Neural cell (in vitro differentiated cells): Measurements from ENCODE around the gene INSIG2. TPM values are rescaled to one million over a fixed set of nuclear protein-coding genes. Genes with fewer than 3 reads are reported as not detected.
A peak's percentile ranks its signal among the peaks of the same experiment; 100 is the strongest.

Source experiments
- H2AFZ ChIP-seq: fragments of 200-600, 300-800 bp; sonication (generic), shearing (Covaris generic); 2 replicates; pipeline ENCODE4 v1.6.0; 2014; ENCODE audit warnings: low read depth, mild to moderate bottlenecking, antibody characterized with exemption, low read length, moderate library complexity
- H3F3A ChIP-seq: fragments of 200-600 bp; shearing (Covaris generic); 2 replicates; pipeline ENCODE4 v1.6.1; 2016; ENCODE audit warnings: mild to moderate bottlenecking, moderate library complexity, mixed read lengths, antibody characterized with exemption, low read length; ENCODE audit not compliant: insufficient read depth, poor library complexity, severe bottlenecking
- H3K27ac ChIP-seq: fragments of 200-600, 300-800 bp; sonication (generic), shearing (Covaris generic); 2 replicates; pipeline ENCODE4 v1.5.1; 2014; ENCODE audit warnings: mild to moderate bottlenecking, low read length, moderate library complexity
- H3K27me3 ChIP-seq: fragments of 300-800, 200-600 bp; sonication (generic), shearing (Covaris generic); 2 replicates; pipeline ENCODE4 v1.6.0; 2014; ENCODE audit warnings: mild to moderate bottlenecking, low read depth, low read length, moderate library complexity; ENCODE audit not compliant: insufficient read depth
- H3K36me3 ChIP-seq: fragments of 300-800, 200-600 bp; sonication (generic), shearing (Covaris generic); 2 replicates; pipeline ENCODE4 v1.5.1; 2014; ENCODE audit warnings: mild to moderate bottlenecking, antibody characterized with exemption, low read length, moderate library complexity; ENCODE audit not compliant: insufficient read depth
- H3K4me2 ChIP-seq: fragments of 300-800, 200-600 bp; sonication (generic), shearing (Covaris generic); 2 replicates; pipeline ENCODE4 v1.6.0; 2014; ENCODE audit warnings: mild to moderate bottlenecking, low read length
- H3K4me3 ChIP-seq: fragments of 300-800, 200-600 bp; sonication (generic), shearing (Covaris generic); 2 replicates; pipeline ENCODE4 v1.5.1; 2014; ENCODE audit warnings: mild to moderate bottlenecking, low read length, moderate library complexity
- H3K79me2 ChIP-seq: fragments of 200-600 bp; shearing (Covaris generic); replicated peaks from 2 replicates; pipeline ENCODE4 v1.6.0; 2014; ENCODE audit warnings: mild to moderate bottlenecking, low read length, moderate library complexity; ENCODE audit not compliant: insufficient read depth
- H3K9ac ChIP-seq: fragments of 300-800, 200-600 bp; sonication (generic), shearing (Covaris generic); 2 replicates; pipeline ENCODE4 v1.6.1; 2016; ENCODE audit warnings: mild to moderate bottlenecking, low read length, mixed read lengths
- H3K9me2 ChIP-seq: fragments of 200-600 bp; shearing (Covaris generic); 2 replicates; pipeline ENCODE4 v1.6.1; 2016; ENCODE audit warnings: mild to moderate bottlenecking, low read length, mixed read lengths; ENCODE audit not compliant: insufficient read depth
- H3K9me3 ChIP-seq: fragments of 200-600, 300-800 bp; sonication (generic), shearing (Covaris generic); 2 replicates; pipeline ENCODE4 v1.6.1; 2016; ENCODE audit warnings: mild to moderate bottlenecking, mixed run types, low read length, moderate library complexity, mixed read lengths
- H4K20me1 ChIP-seq: fragments of 200-600 bp; shearing (Covaris generic); 2 replicates; pipeline ENCODE4 v1.6.1; 2016; ENCODE audit warnings: mild to moderate bottlenecking, mixed run types; ENCODE audit not compliant: insufficient read depth
- EP300 ChIP-seq: fragments of 450-650 bp; conservative IDR thresholded peaks from 2 replicates; pipeline ENCODE4 v1.6.1; 2014; ENCODE audit warnings: antibody characterized with exemption, mild to moderate bottlenecking, moderate library complexity; ENCODE audit not compliant: poor library complexity, severe bottlenecking
- EZH2 ChIP-seq: fragments of 200-600, 300-800 bp; shearing (Covaris generic), sonication (generic); IDR thresholded peaks from 2 replicates; pipeline ENCODE4 v1.6.1; 2014; ENCODE audit warnings: antibody characterized with exemption, low read length, borderline replicate concordance, mild to moderate bottlenecking; ENCODE audit not compliant: insufficient read depth, poor library complexity, severe bottlenecking
- MXI1 ChIP-seq: fragments of 450-650 bp; conservative IDR thresholded peaks from 2 replicates; pipeline ENCODE4 v1.6.1; 2014; ENCODE audit warnings: antibody characterized with exemption, mild to moderate bottlenecking; ENCODE audit not compliant: poor library complexity, severe bottlenecking
- POLR2AphosphoS5 ChIP-seq: IDR thresholded peaks from 2 replicates; pipeline ENCODE4 v1.6.1; 2012
- RAD21 ChIP-seq: fragments of 450-650 bp; conservative IDR thresholded peaks from 2 replicates; pipeline ENCODE4 v1.6.1; 2014; ENCODE audit warnings: antibody characterized with exemption, mild to moderate bottlenecking, moderate library complexity
- SMC3 ChIP-seq: fragments of 450-650 bp; conservative IDR thresholded peaks from 2 replicates; pipeline ENCODE4 v1.6.1; 2014; ENCODE audit warnings: antibody characterized with exemption, mild to moderate bottlenecking, moderate library complexity; ENCODE audit not compliant: poor library complexity
- TAF1 ChIP-seq: IDR thresholded peaks from 2 replicates; pipeline ENCODE4 v1.6.1; 2012; ENCODE audit warnings: low read depth
- polyA plus RNA-seq: library from polyadenylated mRNA; depleted of rRNA; stranded (reverse); fragments of >200 nt; gene quantifications from 2 replicates; pipeline ENCODE4 v1.2.3, GENCODE V29; 2014
- TF ChIP-seq, protein P1 (sequence below): IDR thresholded peaks from 2 replicates; pipeline ENCODE4 v1.6.1; 2012; ENCODE audit warnings: borderline replicate concordance
- TF ChIP-seq, protein P2 (sequence below): fragments of 450-650 bp; IDR thresholded peaks from 2 replicates; pipeline ENCODE4 v1.5.1; 2014; ENCODE audit warnings: antibody characterized with exemption, mild to moderate bottlenecking, moderate library complexity; ENCODE audit not compliant: poor library complexity, severe bottlenecking

The INSIG2 gene
- polyA plus RNA-seq, 1 donor from 2014 or later: 30.3 TPM

DNA sequence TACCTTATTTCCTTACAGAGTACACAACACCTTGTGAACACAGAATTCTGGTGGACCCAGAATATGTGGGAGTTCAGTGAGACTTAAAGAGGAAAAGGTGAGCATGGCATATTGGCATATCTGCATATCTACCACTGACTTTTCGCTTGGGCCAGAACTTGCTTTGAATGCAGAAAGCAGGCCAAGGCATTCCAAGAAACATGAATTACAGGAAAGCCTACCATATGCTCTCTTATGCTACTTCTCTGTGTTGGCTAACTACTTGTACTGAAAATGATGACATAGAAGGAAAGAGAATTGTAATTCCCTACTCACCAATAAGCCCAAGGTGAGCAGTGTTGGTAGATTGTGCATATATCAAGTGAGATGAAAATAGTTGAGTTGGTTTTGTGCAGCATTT, 43.0 kb upstream of the INSIG2 start:
- no peaks in the 10 kb centered on the region for H3K36me3 ChIP-seq
- H3K9ac ChIP-seq: no peak overlapping the region
- TF ChIP-seq POLR2AphosphoS5: no peak
- no peak for TF ChIP-seq EP300
- TF ChIP-seq, protein P1, sequence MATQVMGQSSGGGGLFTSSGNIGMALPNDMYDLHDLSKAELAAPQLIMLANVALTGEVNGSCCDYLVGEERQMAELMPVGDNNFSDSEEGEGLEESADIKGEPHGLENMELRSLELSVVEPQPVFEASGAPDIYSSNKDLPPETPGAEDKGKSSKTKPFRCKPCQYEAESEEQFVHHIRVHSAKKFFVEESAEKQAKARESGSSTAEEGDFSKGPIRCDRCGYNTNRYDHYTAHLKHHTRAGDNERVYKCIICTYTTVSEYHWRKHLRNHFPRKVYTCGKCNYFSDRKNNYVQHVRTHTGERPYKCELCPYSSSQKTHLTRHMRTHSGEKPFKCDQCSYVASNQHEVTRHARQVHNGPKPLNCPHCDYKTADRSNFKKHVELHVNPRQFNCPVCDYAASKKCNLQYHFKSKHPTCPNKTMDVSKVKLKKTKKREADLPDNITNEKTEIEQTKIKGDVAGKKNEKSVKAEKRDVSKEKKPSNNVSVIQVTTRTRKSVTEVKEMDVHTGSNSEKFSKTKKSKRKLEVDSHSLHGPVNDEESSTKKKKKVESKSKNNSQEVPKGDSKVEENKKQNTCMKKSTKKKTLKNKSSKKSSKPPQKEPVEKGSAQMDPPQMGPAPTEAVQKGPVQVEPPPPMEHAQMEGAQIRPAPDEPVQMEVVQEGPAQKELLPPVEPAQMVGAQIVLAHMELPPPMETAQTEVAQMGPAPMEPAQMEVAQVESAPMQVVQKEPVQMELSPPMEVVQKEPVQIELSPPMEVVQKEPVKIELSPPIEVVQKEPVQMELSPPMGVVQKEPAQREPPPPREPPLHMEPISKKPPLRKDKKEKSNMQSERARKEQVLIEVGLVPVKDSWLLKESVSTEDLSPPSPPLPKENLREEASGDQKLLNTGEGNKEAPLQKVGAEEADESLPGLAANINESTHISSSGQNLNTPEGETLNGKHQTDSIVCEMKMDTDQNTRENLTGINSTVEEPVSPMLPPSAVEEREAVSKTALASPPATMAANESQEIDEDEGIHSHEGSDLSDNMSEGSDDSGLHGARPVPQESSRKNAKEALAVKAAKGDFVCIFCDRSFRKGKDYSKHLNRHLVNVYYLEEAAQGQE: no peak
- TF ChIP-seq, protein P2, sequence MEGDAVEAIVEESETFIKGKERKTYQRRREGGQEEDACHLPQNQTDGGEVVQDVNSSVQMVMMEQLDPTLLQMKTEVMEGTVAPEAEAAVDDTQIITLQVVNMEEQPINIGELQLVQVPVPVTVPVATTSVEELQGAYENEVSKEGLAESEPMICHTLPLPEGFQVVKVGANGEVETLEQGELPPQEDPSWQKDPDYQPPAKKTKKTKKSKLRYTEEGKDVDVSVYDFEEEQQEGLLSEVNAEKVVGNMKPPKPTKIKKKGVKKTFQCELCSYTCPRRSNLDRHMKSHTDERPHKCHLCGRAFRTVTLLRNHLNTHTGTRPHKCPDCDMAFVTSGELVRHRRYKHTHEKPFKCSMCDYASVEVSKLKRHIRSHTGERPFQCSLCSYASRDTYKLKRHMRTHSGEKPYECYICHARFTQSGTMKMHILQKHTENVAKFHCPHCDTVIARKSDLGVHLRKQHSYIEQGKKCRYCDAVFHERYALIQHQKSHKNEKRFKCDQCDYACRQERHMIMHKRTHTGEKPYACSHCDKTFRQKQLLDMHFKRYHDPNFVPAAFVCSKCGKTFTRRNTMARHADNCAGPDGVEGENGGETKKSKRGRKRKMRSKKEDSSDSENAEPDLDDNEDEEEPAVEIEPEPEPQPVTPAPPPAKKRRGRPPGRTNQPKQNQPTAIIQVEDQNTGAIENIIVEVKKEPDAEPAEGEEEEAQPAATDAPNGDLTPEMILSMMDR: no peak
- no peak for TF ChIP-seq RAD21
- TF ChIP-seq MXI1: no peak
- no peak for TF ChIP-seq EZH2
- TF ChIP-seq SMC3: no peak
- TF ChIP-seq TAF1: no peak
- no peaks in the 10 kb centered on the region for H3K9me2 ChIP-seq
- H3K4me2 ChIP-seq: no peak overlapping the region
- no peak overlapping the region for H3K4me3 ChIP-seq
- H4K20me1 ChIP-seq: no peaks in the 10 kb centered on the region
- H3F3A ChIP-seq: no peaks in the 10 kb centered on the region
- H3K79me2 ChIP-seq: no peaks in the 10 kb centered on the region
- H3K9me3 ChIP-seq: no peaks in the 10 kb centered on the region
- H2AFZ ChIP-seq: no peak overlapping the region
- H3K27me3 ChIP-seq: peaks cover 4% of the 10 kb centered on the region
- no peak overlapping the region for H3K27ac ChIP-seq

DNA sequence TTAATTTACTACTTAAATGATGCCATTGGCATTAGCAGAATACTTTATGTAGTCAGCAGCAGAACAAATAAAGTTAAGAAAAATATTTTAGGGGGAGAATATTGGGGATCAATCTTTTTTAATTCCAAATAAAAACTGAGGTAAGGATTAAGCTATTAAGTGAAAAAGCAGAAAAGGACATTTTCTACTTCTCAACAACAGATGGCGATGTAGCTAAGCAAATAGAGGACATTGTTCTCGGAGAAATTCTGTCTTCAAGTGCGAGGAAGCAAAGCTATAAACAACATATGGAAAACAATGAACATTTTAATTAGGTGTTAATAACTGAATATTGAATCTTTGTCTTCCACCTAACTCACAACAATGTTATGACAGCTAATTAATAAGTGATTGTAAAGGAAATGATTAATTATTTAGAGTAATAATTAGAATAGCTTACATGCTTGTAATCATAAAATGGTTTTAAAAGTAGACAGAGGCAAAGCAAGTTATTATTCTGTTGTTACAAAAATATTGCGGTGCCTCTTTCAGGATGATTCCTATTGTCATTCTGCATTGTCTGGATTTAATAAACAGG, 41.5 kb upstream of the INSIG2 start:
- Histone ChIP-seq H3K36me3 (no peaks in the 10 kb centered on the region), H3F3A (no peaks in the 10 kb centered on the region), H3K9ac (no peak overlapping the region), H3K9me3 (no peaks in the 10 kb centered on the region), H3K4me3 (no peak overlapping the region), H3K4me2 (no peak overlapping the region), H3K27ac (no peak overlapping the region), H2AFZ (no peak overlapping the region), H3K79me2 (no peaks in the 10 kb centered on the region), H3K27me3 (peaks cover 4% of the 10 kb centered on the region), H4K20me1 (no peaks in the 10 kb centered on the region), H3K9me2 (no peaks in the 10 kb centered on the region)
- peak; percentile 91 for TF ChIP-seq RAD21
- TF ChIP-seq, protein P2: peak; percentile 83
- TF ChIP-seq, protein P1: no peak
- TF ChIP-seq SMC3: peak; percentile 87
- TF ChIP-seq POLR2AphosphoS5: peak; percentile 18
